NOMO-1 treated with dmso at 0.1 percent for 144 hours (cell line): ENCODE measurements around the gene HDAC1.
"Not testable (repeated sequence)": the region's sequence is repeated elsewhere in the genome, so short reads cannot be mapped to it uniquely, and the experiment has no call there.

Experiments used
- DNase-seq: peaks from one replicate; lab custom pipeline; 2025; ENCODE audit not compliant: unreplicated experiment; lab: John Stamatoyannopoulos, UW

Gene HDAC1

DNA sequence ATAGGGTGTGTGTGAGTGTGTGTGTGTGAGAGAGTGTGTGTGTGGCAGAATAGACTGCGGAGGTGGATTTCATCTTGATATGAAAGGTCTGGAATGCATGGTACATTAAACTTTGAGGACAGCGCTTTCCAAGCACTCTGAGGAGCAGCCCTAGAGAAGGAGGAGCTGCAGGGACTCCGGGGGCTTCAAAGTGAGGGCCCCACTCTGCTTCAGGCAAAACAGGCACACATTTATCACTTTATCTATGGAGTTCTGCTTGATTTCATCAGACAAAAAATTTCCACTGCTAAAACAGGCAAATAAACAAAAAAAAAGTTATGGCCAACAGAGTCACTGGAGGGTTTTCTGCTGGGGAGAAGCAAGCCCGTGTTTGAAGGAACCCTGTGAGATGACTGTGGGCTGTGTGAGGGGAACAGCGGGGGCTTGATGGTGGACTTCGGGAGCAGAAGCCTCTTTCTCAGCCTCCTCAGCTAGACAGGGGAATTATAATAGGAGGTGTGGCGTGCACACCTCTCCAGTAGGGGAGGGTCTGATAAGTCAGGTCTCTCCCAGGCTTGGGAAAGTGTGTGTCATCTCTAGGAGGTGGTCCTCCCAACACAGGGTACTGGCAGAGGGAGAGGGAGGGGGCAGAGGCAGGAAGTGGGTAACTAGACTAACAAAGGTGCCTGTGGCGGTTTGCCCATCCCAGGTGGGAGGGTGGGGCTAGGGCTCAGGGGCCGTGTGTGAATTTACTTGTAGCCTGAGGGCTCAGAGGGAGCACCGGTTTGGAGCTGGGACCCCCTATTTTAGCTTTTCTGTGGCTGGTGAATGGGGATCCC is 18.3 kb upstream of the HDAC1 start:
- DNase-seq: no peak

DNA sequence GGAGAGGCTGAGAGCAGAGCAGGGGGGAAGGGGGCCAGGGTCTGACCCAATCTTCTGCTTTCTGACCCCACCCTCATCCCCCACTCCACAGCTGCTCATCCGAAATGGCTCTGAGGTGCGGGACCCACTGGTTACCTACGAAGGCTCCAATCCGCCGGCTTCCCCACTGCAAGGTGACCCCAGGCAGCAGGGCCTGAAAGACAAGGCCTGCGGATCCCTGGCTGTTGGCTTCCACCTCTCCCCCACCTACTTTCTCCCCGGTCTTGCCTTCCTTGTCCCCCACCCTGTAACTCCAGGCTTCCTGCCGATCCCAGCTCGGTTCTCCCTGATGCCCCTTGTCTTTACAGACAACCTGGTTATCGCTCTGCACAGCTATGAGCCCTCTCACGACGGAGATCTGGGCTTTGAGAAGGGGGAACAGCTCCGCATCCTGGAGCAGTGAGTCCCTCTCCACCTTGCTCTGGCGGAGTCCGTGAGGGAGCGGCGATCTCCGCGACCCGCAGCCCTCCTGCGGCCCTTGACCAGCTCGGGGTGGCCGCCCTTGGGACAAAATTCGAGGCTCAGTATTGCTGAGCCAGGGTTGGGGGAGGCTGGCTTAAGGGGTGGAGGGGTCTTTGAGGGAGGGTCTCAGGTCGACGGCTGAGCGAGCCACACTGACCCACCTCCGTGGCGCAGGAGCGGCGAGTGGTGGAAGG is 17.1 kb upstream of the HDAC1 start:
- DNase-seq: no peak

DNA sequence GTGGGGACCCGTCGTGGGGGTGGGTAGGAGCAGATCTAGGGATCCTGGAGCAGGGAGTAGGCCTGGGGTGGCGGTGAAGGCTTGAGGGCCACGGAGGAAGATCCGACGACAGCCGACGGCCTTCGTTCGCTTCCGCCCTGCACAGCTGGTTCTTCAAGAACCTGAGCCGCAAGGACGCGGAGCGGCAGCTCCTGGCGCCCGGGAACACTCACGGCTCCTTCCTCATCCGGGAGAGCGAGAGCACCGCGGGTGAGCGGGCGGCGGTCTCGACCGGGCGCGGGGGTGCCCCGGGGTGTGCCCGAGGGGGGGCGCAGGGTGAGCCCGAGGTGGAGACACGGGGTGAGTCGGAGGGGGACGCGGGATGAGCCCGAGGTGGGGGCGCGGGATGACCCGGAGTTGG is 16.5 kb upstream of the HDAC1 start:
- no peak for DNase-seq

DNA sequence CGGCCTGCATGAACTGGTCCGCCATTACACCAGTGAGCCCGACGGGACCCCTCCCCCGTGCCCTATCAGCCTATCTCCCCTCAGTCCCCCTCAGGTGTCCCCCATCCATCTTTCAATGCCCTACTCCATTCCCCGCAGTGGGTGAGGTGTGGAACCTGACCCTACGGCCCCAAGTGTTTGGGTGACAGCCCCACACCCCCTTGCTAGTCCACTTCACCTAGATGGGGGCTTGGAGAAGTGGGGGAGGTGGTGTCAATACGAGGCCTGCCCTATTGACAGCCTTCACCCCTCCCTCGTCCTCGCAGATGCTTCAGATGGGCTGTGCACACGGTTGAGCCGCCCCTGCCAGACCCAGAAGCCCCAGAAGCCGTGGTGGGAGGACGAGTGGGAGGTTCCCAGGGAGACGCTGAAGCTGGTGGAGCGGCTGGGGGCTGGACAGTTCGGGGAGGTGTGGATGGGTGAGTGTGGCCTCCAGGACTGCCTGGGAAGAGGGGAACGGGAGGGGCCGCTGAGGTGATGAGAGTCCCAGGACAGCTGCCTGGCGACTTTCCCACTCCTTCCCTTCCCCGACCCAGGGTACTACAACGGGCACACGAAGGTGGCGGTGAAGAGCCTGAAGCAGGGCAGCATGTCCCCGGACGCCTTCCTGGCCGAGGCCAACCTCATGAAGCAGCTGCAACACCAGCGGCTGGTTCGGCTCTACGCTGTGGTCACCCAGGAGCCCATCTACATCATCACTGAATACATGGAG is 15.7 kb upstream of the HDAC1 start:
- DNase-seq: no peak

DNA sequence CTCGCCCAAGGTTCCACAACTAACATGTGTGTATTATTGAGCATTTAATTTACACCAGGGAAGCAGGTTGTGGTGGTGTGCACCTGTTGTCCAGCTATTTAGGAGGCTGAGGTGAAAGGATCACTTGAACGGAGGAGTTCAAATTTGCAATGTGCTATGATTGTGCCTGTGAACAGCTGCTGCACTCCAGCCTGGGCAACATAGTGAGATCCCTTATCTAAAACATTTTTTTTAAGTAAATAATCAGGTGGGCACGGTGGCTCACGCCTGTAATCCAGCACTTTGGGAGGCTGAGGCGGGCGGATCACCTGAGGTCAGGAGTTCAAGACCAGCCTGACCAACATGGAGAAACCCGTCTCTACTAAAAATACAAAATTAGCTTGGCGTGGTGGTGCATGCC is 7.1 kb upstream of the HDAC1 start:
- DNase-seq: not testable (repeated sequence)

DNA sequence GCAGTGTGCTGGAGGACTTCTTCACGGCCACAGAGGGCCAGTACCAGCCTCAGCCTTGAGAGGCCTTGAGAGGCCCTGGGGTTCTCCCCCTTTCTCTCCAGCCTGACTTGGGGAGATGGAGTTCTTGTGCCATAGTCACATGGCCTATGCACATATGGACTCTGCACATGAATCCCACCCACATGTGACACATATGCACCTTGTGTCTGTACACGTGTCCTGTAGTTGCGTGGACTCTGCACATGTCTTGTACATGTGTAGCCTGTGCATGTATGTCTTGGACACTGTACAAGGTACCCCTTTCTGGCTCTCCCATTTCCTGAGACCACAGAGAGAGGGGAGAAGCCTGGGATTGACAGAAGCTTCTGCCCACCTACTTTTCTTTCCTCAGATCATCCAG is 6.2 kb upstream of the HDAC1 start:
- DNase-seq: no peak

DNA sequence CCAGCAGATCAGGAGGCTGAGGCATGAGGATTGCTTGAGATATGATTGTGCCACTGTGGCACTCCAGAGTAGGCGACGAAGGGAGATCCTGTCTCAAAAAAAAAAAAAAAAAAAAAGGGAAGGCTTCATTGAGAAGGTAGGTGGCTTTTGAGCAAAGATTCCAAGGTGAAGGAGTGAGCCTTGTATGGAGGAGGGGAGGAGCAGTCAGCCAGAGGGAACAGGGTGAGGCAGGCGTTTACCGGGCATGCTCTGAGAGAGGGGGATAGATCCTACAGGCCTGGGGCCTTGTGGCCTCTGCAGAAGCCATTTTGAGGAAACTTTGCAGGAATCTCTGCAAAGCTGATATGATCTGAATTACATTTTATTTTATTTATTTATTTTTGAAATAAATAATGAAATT is 5.1 kb upstream of the HDAC1 start:
- DNase-seq: no peak

DNA sequence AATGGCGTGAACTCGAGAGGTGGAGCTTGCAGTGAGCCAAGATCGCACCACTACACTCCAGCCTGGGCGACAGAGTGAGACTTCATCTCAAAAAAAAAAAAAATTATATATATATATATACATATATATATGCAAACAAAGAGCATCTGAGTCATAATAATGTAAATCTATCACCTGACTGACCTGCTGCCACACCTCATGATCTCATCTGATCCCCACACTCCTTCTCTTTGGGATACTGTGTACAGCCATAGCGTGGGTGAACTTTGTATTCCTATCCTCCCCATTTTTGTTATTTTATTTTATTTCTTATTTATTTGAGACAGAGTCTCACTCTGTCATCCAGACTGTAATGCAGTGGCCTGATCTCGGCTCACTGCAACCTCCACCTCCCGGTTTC is 2.6 kb upstream of the HDAC1 start:
- DNase-seq: no peak

DNA sequence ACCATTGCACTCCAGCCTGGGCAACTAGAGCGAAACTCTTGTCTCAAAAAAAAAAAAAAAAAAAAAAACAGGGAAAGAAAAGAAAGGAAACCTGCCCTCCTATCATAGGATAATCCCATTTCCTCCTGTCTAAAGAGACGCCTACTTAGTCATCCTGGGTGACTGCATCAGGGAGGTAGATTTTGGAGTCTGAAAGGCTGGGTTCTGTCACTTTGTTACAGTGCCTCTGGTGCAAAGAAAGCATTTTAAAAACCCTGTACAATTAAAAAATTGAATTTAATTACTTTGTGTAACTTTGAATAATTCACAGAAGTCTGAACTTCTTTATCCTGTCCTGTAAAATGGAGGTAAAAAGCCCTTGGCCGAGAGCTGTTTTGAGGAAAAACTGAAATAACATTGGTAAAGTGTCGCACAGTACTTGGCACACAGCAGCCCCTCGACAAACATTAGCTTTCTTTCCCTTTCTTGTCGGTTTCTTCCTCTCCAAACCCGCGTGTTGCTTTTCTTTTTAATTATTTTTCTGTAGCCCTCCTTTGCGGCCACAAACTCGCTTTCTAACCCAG is 657 bp upstream of the HDAC1 start:
- DNase-seq: no peak

DNA sequence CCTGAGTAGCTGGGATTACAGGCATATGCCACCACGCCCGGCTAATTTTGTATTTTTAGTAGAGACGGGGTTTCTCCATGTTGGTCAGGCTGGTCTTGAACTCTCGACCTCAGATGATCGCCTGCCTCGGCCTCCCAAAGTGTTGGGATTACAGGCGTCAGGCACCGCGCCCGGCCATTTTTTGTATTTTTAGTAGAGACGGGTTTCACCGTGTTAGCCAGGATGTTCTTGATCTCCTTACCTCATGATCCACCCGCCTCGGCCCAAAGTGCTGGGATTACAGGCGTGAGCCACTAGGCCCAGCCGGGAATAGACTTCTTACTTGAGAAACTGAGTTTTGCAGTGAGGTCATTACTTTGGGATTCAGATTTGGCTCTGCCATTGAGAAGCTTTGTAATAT is 6.3 kb downstream of the HDAC1 start:
- DNase-seq: not testable (repeated sequence)

DNA sequence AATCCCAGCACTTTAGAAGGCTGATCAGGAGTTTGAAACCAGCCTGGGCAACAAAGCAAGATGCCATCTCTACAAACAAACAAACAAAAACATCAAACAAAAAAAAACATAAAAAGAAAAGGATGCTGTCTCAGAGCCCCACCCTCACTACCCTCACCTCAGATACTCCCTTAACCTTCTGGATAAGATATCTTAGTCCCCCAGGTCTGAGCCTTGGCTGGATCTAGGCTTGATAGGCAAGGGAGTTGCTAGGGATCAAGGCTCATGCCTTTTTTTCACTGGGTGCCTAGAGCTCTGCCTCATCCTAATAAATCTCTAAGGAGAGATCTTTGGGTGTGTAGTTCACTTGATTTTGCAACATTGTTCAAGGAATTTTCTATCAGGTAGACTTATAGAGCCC is 7.4 kb downstream of the HDAC1 start:
- no peak for DNase-seq

DNA sequence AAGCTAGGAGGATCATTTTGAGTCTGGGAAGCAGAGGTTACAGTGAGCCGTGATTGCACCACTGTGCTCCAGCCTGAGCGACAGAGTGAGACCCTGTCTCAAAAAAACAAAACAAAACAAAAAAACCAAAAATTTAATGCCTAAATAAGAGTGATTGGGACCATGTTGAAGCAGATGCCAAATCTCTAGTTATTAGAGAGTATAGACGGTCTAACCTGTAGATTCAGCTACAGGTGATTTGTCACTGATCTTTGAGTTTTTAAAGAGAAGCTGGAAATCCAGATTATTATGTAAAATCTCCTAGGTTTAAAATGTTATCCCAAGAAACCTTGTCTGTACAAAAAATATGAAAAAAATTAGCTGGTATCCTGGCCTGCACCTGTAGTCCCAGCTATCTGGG is 11.5 kb downstream of the HDAC1 start:
- no peak for DNase-seq

DNA sequence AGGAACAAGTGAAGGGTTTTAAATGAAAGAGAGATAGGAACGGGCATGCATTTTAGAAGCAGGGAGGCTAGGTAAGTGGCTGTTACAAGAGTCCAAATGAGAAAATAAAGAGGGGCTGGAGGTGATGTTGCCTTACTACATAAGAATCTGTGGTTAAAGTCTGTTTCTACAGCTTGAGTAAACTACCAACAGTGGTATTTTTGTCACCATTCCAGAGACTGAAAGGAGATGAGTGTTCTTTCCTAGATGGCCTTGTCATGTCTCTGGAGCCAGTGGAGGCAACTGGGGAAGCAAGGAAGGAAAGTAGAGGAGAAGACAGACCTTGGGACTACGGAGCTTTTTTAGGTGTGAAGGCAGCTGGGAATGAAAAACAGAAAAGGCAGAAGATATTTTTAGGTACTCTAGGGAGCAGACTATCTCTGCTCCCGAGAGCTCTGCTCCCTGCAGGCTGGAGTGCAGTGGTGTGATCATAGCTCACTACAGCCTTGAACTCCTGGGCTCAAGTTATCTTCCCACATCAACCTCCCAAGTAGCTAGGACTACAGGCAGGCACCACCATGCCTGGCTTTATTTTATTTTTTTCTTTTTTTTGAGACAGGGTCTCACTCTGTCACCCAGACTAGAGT is 12.2 kb downstream of the HDAC1 start:
- DNase-seq: no peak

DNA sequence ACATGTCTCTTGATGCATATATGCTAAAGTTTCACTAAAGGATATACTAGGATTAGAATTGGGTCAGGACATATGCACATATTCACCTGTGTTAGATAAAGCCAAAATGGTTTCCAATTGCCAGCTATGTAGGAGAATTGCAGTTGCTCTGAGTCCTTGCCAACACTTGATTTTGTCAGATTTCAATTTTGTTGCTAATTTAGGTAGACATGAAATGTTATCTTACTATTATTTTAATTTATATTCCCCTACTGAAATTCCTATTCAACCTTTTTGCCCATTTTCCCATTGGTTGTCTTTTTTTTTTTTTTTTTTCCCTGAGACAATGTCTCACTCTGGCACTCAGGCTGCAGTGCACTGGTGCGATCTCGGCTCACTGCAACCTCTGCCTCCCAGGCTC is 13.4 kb downstream of the HDAC1 start:
- no peak for DNase-seq

DNA sequence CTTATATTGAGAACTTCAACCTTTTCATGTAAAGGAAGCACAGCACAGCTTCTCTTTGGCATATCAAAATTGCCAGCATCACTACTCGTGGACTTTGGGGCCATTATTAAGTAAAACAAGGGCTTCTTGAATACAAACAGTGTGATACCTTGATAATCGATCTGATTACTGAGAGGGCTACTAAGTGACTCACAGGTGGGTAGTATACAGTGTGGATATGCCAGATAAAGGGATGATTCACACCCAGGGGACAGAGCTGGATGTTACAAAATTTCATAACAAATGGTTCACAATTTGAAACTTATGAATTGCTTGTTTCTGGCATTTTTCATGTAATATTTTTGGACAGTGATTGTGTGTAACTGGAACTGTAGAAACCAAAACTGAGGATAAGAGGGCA is 15.4 kb downstream of the HDAC1 start:
- no peak for DNase-seq

DNA sequence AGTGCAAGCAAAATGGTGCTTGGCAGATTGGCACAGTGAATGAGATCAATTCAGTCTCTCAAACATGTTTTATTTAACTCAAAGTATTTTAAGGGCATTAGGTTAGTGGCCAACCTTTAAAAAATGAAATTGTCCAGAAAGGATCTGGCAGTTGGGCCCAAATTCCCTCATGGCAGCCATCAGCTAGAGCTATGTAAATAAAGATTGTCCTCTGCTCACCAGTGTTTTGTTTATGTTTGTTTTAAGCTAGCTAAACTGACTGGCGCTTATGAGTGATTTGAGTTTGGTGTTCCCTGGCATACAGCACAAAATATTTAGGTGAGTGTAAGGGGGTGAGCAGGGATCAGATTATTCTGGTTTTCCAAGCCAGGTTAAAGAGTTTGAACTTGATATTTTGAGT is 18.1 kb downstream of the HDAC1 start:
- DNase-seq: no peak

DNA sequence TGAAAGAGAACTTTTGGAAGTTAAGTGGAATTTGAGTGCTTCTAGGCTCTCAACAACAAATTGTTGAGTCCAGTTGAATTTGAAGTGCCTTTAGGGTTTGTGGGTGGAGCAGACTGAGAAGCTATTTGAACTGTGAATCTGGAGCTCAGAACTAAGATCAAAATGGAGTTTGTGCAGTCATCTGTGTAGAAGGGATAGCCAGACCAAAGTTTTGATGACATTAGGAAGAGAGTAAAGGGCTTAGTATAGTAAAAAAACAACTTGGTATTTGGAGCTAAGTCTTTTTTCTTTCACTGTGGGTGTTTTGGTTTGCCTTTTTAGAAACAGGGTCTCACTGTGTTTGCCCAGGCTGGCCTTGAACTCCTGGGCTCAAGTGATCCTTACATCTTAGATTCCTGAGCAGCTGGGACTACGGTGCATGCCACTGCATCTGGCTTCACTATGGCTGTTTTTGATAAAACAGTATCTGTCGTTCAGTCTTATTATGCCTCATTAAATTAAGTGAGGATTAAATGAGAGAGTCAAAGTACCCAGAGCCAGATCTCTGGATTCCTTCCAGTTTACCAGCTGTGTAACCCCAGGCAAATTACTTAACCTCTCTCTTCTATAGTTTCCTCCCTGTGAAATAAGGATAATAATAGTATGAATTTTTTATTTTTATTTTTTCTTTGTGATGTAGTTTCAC is 20.0 kb downstream of the HDAC1 start:
- DNase-seq: no peak

DNA sequence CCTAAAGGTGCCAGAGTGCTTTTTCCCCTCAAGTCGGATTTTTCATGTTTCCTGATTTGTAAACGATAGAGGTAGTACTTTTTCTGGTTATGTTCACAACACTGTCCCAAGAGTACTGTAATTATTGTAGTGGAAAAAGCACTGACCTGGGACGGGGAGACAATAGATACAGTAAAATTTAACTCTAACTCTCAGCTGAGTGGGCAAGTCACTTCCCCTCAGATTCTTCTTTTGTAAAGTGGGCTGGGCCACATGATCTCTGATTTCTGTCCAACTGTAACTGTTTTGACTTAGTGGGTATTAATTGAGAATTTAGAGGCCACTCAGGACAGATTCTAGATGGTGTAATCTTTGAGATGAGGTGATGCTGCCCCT is 25.0 kb downstream of the HDAC1 start:
- DNase-seq: no peak

DNA sequence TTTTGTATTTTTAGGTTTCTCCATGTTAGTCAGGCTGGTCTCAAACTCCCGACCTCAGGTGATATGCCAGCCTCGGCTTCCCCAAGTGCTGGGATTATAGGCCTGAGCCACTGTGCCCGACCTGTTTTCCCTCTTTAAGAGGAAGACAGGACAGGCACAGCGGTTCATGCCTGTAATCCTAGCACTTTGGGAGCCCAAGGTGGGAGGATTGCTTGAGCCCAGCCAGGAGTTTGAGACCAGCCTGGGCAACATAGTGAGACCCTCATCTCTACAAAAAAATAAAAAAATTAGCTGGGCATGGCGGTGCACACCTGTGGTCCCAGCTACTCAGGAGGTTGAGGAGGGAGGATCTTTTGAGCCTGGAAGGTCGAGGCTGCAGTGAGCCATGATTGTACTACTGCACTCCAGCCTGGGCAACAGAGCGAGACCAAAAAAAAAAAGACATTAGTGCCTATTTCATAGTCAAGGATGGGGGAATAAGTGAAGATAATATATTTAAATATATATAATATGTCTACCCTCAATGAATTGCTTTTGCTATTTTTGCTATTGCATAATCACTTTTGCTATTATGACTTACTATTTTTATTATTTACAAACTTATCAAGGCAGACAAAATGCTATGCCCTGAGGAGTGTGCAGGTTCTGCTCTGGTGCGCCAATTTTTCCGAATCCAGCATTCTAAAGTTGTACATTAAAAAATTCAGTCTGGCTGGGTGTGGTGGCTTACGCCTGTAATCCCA is 26.4 kb downstream of the HDAC1 start:
- no peak for DNase-seq

DNA sequence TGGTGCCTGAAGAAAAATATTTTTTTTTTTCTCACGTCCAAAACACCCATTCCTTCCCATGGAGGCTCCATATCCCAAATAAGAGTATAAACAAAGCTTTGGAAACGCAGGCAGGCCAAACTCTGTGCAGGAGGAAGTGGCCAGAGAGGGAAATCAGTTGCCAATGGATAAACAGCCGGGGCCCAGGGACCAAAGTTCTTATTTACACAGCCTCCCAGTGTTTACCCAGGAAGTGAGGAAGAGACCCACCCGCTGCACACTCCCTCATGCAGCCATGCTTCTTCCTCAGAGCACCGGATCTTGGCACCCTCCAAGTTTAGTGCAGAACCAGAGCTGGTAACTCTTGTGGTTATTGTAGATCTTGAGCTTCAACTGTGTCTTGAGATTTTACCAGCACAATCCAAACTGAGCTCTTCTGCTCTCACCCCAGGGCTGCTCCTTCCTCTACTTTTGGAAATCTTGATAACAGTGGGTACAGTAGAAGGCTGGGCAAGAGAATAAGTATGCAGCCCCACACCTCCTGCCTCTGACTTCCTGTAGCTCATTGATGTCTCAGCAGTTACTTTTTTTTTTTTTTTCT is 29.9 kb downstream of the HDAC1 start:
- no peak for DNase-seq
